AG10803 (cell line): Measurements from ENCODE around the gene SVOPL.

Experiments used
- DNase-seq: peaks from one replicate; pipeline ENCODE4 v3.0.0; 2010; ENCODE audit warnings: low read depth
- H3K4me3 ChIP-seq: 2 replicates; pipeline ENCODE4 v1.5.1; 2011; ENCODE audit warnings: mild to moderate bottlenecking, low read length, control low read depth
- CTCF ChIP-seq: conservative IDR thresholded peaks from 2 replicates; pipeline ENCODE4 v1.5.1; 2011; ENCODE audit warnings: mild to moderate bottlenecking, low read length, control low read depth, inconsistent platforms

Gene SVOPL

GRCh38 chr7:138608275-138608674 is 92.9 kb downstream of the SVOPL start:
- no peak for TF ChIP-seq CTCF
- no peak overlapping the region for H3K4me3 ChIP-seq
- DNase-seq: peak; percentile 32

GRCh38 chr7:138607216-138608126 is 93.7 kb downstream of the SVOPL start:
- no peak overlapping the region for H3K4me3 ChIP-seq
- TF ChIP-seq CTCF: no peak
- DNase-seq: no peak

GRCh38 chr7:138606236-138606635 is 94.9 kb downstream of the SVOPL start:
- no peak overlapping the region for H3K4me3 ChIP-seq
- TF ChIP-seq CTCF: no peak
- no peak for DNase-seq

GRCh38 chr7:138603549-138604318 is 97.4 kb downstream of the SVOPL start:
- no peak for DNase-seq
- no peak overlapping the region for H3K4me3 ChIP-seq
- no peak for TF ChIP-seq CTCF

- no peak overlapping the region for H3K4me3 ChIP-seq
- DNase-seq: no peak
- no peak for TF ChIP-seq CTCF
Observed at GRCh38 chr7:138602451-138602850, 98.7 kb downstream of the SVOPL start.

- no peak overlapping the region for H3K4me3 ChIP-seq
- no peak for TF ChIP-seq CTCF
- no peak for DNase-seq
Observed at GRCh38 chr7:138595454-138595853, 105.7 kb downstream of the SVOPL start.
